Fibroblast of lung (primary cell): ENCODE measurements around the gene C1QTNF3.
"Not testable (repeated sequence)": the region's sequence is repeated elsewhere in the genome, so short reads cannot be mapped to it uniquely, and the experiment has no call there.

ENCODE experiments used
- CTCF ChIP-seq, 2 donors: IDR thresholded peaks in 1 of 2; conservative IDR thresholded peaks in 1 of 2; 1 replicate in 1 of 2; 2 replicates in 1 of 2; pipeline ENCODE4 v1.5.1; 2011 to 2012; ENCODE audit warnings: low read length in 2 of 2, control low read depth in 1 of 2, inconsistent platforms in 1 of 2, low read depth in 1 of 2, mild to moderate bottlenecking in 1 of 2
- EZH2 ChIP-seq: IDR thresholded peaks from 2 replicates; pipeline ENCODE4 v1.5.1; 2012; ENCODE audit warnings: low read length, control low read depth, mild to moderate bottlenecking; ENCODE audit errors: missing control alignments

DNA sequence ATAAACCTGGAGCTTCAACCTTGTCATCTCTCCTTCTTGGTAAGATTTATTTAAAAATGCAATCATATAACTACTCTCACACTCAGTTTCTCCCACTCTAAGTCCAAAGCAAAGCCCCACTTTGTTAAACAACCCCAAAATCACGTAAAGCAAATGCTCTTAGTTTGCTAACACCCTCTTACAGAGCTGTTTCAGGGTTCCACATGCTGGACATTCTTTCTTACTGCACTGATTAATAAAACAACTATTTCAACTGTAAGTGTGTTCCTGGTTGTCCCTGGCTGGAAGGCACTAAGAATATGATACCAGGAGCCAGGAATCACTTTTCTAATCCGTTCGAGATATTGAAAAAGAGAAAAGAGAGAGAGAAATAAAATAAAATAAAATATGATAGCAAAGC, 31.5 kb upstream of the C1QTNF3 start:
- not testable (repeated sequence) for TF ChIP-seq CTCF (conservative IDR thresholded peaks at IDR 0.05 in 1 of 2, IDR thresholded peaks at IDR 0.05 in 1 of 2; ENCODE audit: low read depth in 1 of 2, low read length in 2 of 2); EZH2
